ENCODE measurements around the gene NLRC3. TPM values are rescaled to one million over a fixed set of nuclear protein-coding genes. Genes with fewer than 3 reads are reported as not detected.

The NLRC3 gene
- total RNA-seq, 4 donors from 2014 or later, result under 0.01 to 1.5 (median 0.68) TPM

- Histone ChIP-seq H3K27me3 (no peaks in the 10 kb centered on the region), H3K4me1 (no peaks in the 10 kb centered on the region), H3K9me3 (no peaks in the 10 kb centered on the region), H3K4me3 (no peak overlapping the region), H3K27ac (no peak overlapping the region), H3K36me3 (no peaks in the 10 kb centered on the region)
- intact Hi-C loops (cut with DNase I; ENCODE audit: low total_unique reads), result no loop called here
- DNase-seq, result no peak
- no peak for TF ChIP-seq POLR2A (IDR thresholded peaks at IDR 0.05)
- TF ChIP-seq, protein P1, sequence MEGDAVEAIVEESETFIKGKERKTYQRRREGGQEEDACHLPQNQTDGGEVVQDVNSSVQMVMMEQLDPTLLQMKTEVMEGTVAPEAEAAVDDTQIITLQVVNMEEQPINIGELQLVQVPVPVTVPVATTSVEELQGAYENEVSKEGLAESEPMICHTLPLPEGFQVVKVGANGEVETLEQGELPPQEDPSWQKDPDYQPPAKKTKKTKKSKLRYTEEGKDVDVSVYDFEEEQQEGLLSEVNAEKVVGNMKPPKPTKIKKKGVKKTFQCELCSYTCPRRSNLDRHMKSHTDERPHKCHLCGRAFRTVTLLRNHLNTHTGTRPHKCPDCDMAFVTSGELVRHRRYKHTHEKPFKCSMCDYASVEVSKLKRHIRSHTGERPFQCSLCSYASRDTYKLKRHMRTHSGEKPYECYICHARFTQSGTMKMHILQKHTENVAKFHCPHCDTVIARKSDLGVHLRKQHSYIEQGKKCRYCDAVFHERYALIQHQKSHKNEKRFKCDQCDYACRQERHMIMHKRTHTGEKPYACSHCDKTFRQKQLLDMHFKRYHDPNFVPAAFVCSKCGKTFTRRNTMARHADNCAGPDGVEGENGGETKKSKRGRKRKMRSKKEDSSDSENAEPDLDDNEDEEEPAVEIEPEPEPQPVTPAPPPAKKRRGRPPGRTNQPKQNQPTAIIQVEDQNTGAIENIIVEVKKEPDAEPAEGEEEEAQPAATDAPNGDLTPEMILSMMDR (IDR thresholded peaks at IDR 0.05), result no peak
Observed at GRCh38 chr16:3546986-3547682, 30.1 kb downstream of the NLRC3 start.

- no peaks in the 10 kb centered on the region for H3K36me3 ChIP-seq
- DNase-seq, result no peak
- H3K27ac ChIP-seq, result no peak overlapping the region
- no peak overlapping the region for H3K4me3 ChIP-seq
- no peaks in the 10 kb centered on the region for H3K27me3 ChIP-seq
- H3K4me1 ChIP-seq, result no peaks in the 10 kb centered on the region
- intact Hi-C loops (cut with DNase I; ENCODE audit: low total_unique reads), result no loop called here
- TF ChIP-seq, protein P1 (IDR thresholded peaks at IDR 0.05), result no peak
- no peak for TF ChIP-seq POLR2A (IDR thresholded peaks at IDR 0.05)
- H3K9me3 ChIP-seq, result no peaks in the 10 kb centered on the region
Observed at GRCh38 chr16:3542601-3543373, 34.4 kb downstream of the NLRC3 start.

- TF ChIP-seq, protein P1 (IDR thresholded peaks at IDR 0.05), result no peak
- no peak for TF ChIP-seq POLR2A (IDR thresholded peaks at IDR 0.05)
- DNase-seq, result no peak
- H3K9me3 ChIP-seq, result no peaks in the 10 kb centered on the region
- H3K4me1 ChIP-seq, result no peaks in the 10 kb centered on the region
- no peaks in the 10 kb centered on the region for H3K36me3 ChIP-seq
- H3K4me3 ChIP-seq, result no peak overlapping the region
- no peak overlapping the region for H3K27ac ChIP-seq
- intact Hi-C loops (cut with DNase I; ENCODE audit: low total_unique reads), result no loop called here
- H3K27me3 ChIP-seq, result no peaks in the 10 kb centered on the region
Observed at GRCh38 chr16:3541527-3542155, 35.6 kb downstream of the NLRC3 start.

- H3K36me3 ChIP-seq, result no peaks in the 10 kb centered on the region
- H3K4me3 ChIP-seq, result no peak overlapping the region
- no peak for TF ChIP-seq POLR2A (IDR thresholded peaks at IDR 0.05)
- TF ChIP-seq, protein P1 (IDR thresholded peaks at IDR 0.05), result no peak
- DNase-seq, result no peak
- no peaks in the 10 kb centered on the region for H3K9me3 ChIP-seq
- H3K27me3 ChIP-seq, result no peaks in the 10 kb centered on the region
- intact Hi-C loops (cut with DNase I; ENCODE audit: low total_unique reads), result no loop called here
- H3K27ac ChIP-seq, result no peak overlapping the region
- no peaks in the 10 kb centered on the region for H3K4me1 ChIP-seq
Observed at GRCh38 chr16:3538222-3538621, 39.0 kb downstream of the NLRC3 start.

- Histone ChIP-seq H3K27ac (peak overlapping the region; percentile 23 to 50), H3K36me3 (no peaks in the 10 kb centered on the region)
Observed at GRCh38 chr16:3536851-3537250, 40.4 kb downstream of the NLRC3 start.

More at GRCh38 chr16:3536851-3537250, 40.4 kb downstream of the NLRC3 start:
- no peak for DNase-seq
- H3K4me1 ChIP-seq, result no peaks in the 10 kb centered on the region
- no peak overlapping the region for H3K4me3 ChIP-seq
- TF ChIP-seq, protein P1 (IDR thresholded peaks at IDR 0.05), result no peak
- no peak for TF ChIP-seq POLR2A (IDR thresholded peaks at IDR 0.05)
- intact Hi-C loops (cut with DNase I; ENCODE audit: low total_unique reads), result no loop called here
- H3K27me3 ChIP-seq, result no peaks in the 10 kb centered on the region
- H3K9me3 ChIP-seq, result no peaks in the 10 kb centered on the region

Measured in uterus (tissue), 4 donors.